Neuronal stem cell (in vitro differentiated cells): ENCODE measurements around the gene F7.

ENCODE experiments used
- DNase-seq: peaks from one replicate; pipeline ENCODE4 v3.0.0-alpha.2; 2013; ENCODE audit warnings: low spot score
- H2AFZ ChIP-seq: one replicate; pipeline ENCODE4 v1.6.1; 2013; ENCODE audit warnings: mild to moderate bottlenecking, low read length, inconsistent platforms
- H2AK5ac ChIP-seq: 2 replicates; pipeline ENCODE4 v1.6.1; 2013; ENCODE audit warnings: low read depth, mild to moderate bottlenecking, inconsistent platforms, low read length, moderate library complexity, mixed read lengths
- H2BK120ac ChIP-seq: 2 replicates; pipeline ENCODE4 v1.6.1; 2013; ENCODE audit warnings: low read depth, mild to moderate bottlenecking, inconsistent platforms, low read length, moderate library complexity, mixed read lengths
- H2BK12ac ChIP-seq: one replicate; pipeline ENCODE4 v1.6.1; 2013; ENCODE audit warnings: low read length, inconsistent platforms
- H2BK15ac ChIP-seq: 2 replicates; pipeline ENCODE4 v1.6.1; 2013; ENCODE audit warnings: mild to moderate bottlenecking, low read length, inconsistent platforms, mixed read lengths
- H2BK5ac ChIP-seq: one replicate; pipeline ENCODE4 v1.6.1; 2013; ENCODE audit warnings: inconsistent platforms, mild to moderate bottlenecking, low read length, moderate library complexity
- H3K14ac ChIP-seq: one replicate; pipeline ENCODE4 v1.6.1; 2013; ENCODE audit warnings: low read length, inconsistent platforms
- H3K18ac ChIP-seq: 2 replicates; pipeline ENCODE4 v1.6.1; 2013; ENCODE audit warnings: low read length, inconsistent platforms
- H3K23ac ChIP-seq: 2 replicates; pipeline ENCODE4 v1.6.1; 2013; ENCODE audit warnings: low read depth, mild to moderate bottlenecking, mixed read lengths, low read length, inconsistent platforms; ENCODE audit not compliant: poor library complexity
- H3K27ac ChIP-seq: replicated peaks from 3 replicates; pipeline ENCODE4 v1.5.1; 2013; ENCODE audit warnings: low read length, inconsistent platforms
- H3K27me3 ChIP-seq, 3 experiments: 2 replicates each; pipeline ENCODE4 v1.6.1; 2013; ENCODE audit warnings: low read length in 3 of 3, mild to moderate bottlenecking in 2 of 3, inconsistent platforms in 1 of 3, low read depth in 1 of 3, mixed read lengths in 1 of 3, moderate library complexity in 1 of 3; ENCODE audit not compliant: control insufficient read depth in 3 of 3, insufficient read depth in 3 of 3
- H3K36me3 ChIP-seq, 2 donors: replicated peaks in 1 of 2; 2 replicates each; pipeline ENCODE4 v1.6.1; 2013; ENCODE audit warnings: low read length in 2 of 2; ENCODE audit not compliant: control insufficient read depth in 2 of 2, insufficient read depth in 2 of 2
- H3K4ac ChIP-seq: 2 replicates; pipeline ENCODE4 v1.6.1; 2013; ENCODE audit warnings: inconsistent platforms, mild to moderate bottlenecking, low read length, moderate library complexity
- H3K4me1 ChIP-seq, 2 donors: 1 replicate in 1 of 2; 2 replicates in 1 of 2; pipeline ENCODE4 v1.6.1; 2013; ENCODE audit warnings: low read length in 2 of 2, low read depth in 1 of 2; ENCODE audit not compliant: control insufficient read depth in 2 of 2, insufficient read depth in 1 of 2
- H3K4me2 ChIP-seq: one replicate; pipeline ENCODE4 v1.6.1; 2013; ENCODE audit warnings: mild to moderate bottlenecking, low read length, inconsistent platforms; ENCODE audit not compliant: insufficient read depth, poor library complexity, severe bottlenecking
- H3K4me3 ChIP-seq, 2 donors: 2 replicates each; pipeline ENCODE4 v1.5.1; 2013; ENCODE audit warnings: low read length in 2 of 2, mild to moderate bottlenecking in 2 of 2, inconsistent platforms in 1 of 2, moderate library complexity in 1 of 2
- H3K79me1 ChIP-seq: one replicate; pipeline ENCODE4 v1.6.1; 2013; ENCODE audit warnings: low read depth, mild to moderate bottlenecking, inconsistent platforms, low read length, moderate library complexity
- H3K9ac ChIP-seq: one replicate; pipeline ENCODE4 v1.6.1; 2013; ENCODE audit warnings: mild to moderate bottlenecking, low read depth, low read length, inconsistent platforms; ENCODE audit not compliant: poor library complexity
- H3K9me3 ChIP-seq, 2 donors: replicated peaks in 1 of 2; 2 replicates each; pipeline versions ENCODE3 to v1.6.1; 2013; ENCODE audit warnings: low read length in 2 of 2, mild to moderate bottlenecking in 2 of 2, inconsistent platforms in 1 of 2, low read depth in 1 of 2, mixed read lengths in 1 of 2, moderate library complexity in 1 of 2; ENCODE audit not compliant: control insufficient read depth in 2 of 2, insufficient read depth in 1 of 2
- H4K8ac ChIP-seq: one replicate; pipeline ENCODE4 v1.6.1; 2013; ENCODE audit warnings: low read depth, mild to moderate bottlenecking, inconsistent platforms, low read length, moderate library complexity
- H4K91ac ChIP-seq: one replicate; pipeline ENCODE4 v1.6.1; 2013; ENCODE audit warnings: low read length, low read depth, mild to moderate bottlenecking, inconsistent platforms; ENCODE audit not compliant: poor library complexity
- WGBS, 2 donors: extraction: QIAGEN DNeasy Blood & Tissue Kit; methylation state at CpG; one replicate each; pipeline ENCODE4 v1.1.7; 2013; ENCODE audit warnings: missing lambda C conversion rate in 2 of 2, mixed read lengths in 1 of 2; ENCODE audit not compliant: insufficient read length in 2 of 2, insufficient replicate concordance in 1 of 2; ENCODE audit errors: extremely low coverage in 2 of 2; 5-methylcytosine and 5-hydroxymethylcytosine counted together

The F7 gene

GRCh38 chr13:113151745-113152690 lies 46.4 kb downstream of the F7 start:
- Histone ChIP-seq H3K27ac (no peak overlapping the region), H3K4me3 (no peak overlapping the region), H3K79me1 (no peaks in the 10 kb centered on the region), H4K8ac (no peak overlapping the region), H2BK15ac (peak overlapping the region; percentile 75), H3K23ac (no peak overlapping the region), H3K9me3 (peaks cover 0 to under 1% of the 10 kb centered on the region in 2 donors), H3K27me3 (peaks cover 0 to 19% (median 18%) of the 10 kb centered on the region in 3 experiments), H2BK5ac (no peak overlapping the region), H2BK120ac (no peak overlapping the region), H3K9ac (no peak overlapping the region), H2BK12ac (no peak overlapping the region), H3K4me2 (peak overlapping the region; percentile 91), H3K4ac (no peak overlapping the region), H3K14ac (no peak overlapping the region), H3K18ac (peak overlapping the region; percentile 28), H3K4me1 (peaks cover 9 to 14% of the 10 kb centered on the region in 2 donors), H2AFZ (no peak overlapping the region), H3K36me3 (no peaks in the 10 kb centered on the region), H2AK5ac (peak overlapping the region; percentile 3), H4K91ac (no peak overlapping the region)
- DNase-seq = no peak
- WGBS, 2 donors = no CpG with 5 or more reads among the region's 28 CpGs

- H3K4ac ChIP-seq = no peak overlapping the region
- H3K23ac ChIP-seq = peak overlapping the region; percentile 29
- peak overlapping the region; percentile 68 for H4K91ac ChIP-seq
- no peaks in the 10 kb centered on the region for H3K79me1 ChIP-seq
- peaks cover 9 to 17% of the 10 kb centered on the region in 2 donors for H3K4me1 ChIP-seq
- no peak overlapping the region for H3K27ac ChIP-seq
- H3K36me3 ChIP-seq = no peaks in the 10 kb centered on the region
- H3K9ac ChIP-seq = peak overlapping the region; percentile 97
- no CpG with 5 or more reads among the region's 2 CpGs for WGBS, 2 donors
- no peak for DNase-seq
- peak overlapping the region; percentile 95 for H2AFZ ChIP-seq
- H3K4me3 ChIP-seq = peak overlapping the region in 1 of 2 donors; percentile 74
- H2AK5ac ChIP-seq = peak overlapping the region; percentile 81
- H4K8ac ChIP-seq = no peak overlapping the region
- H2BK12ac ChIP-seq = peak overlapping the region; percentile 85
- peak overlapping the region; percentile 98 for H3K18ac ChIP-seq
- peak overlapping the region; percentile 94 for H2BK120ac ChIP-seq
- peaks cover 0 to 20% (median 19%) of the 10 kb centered on the region in 3 experiments for H3K27me3 ChIP-seq
- H2BK5ac ChIP-seq = peak overlapping the region; percentile 77
- H2BK15ac ChIP-seq = peak overlapping the region; percentile 99
- peak overlapping the region; percentile 91 for H3K4me2 ChIP-seq
- H3K9me3 ChIP-seq = peaks cover 0 to 3% of the 10 kb centered on the region in 2 donors
- H3K14ac ChIP-seq = no peak overlapping the region
Measured at GRCh38 chr13:113152691-113152983, 47.0 kb downstream of the F7 start.

GRCh38 chr13:113152984-113153809 lies 47.6 kb downstream of the F7 start:
- peak overlapping the region; percentile 94 for H2BK120ac ChIP-seq
- peak overlapping the region; percentile 97 for H3K9ac ChIP-seq
- H3K27me3 ChIP-seq = peaks cover 0 to 20% (median 19%) of the 10 kb centered on the region in 3 experiments
- H3K14ac ChIP-seq = peak overlapping the region; percentile 84
- peak overlapping the region; percentile 92 for H3K23ac ChIP-seq
- no CpG with 5 or more reads among the region's 60 CpGs for WGBS, 2 donors
- H2AK5ac ChIP-seq = peak overlapping the region; percentile 81
- no peaks in the 10 kb centered on the region for H3K36me3 ChIP-seq
- peaks cover 0 to 3% of the 10 kb centered on the region in 2 donors for H3K9me3 ChIP-seq
- no peak overlapping the region for H3K27ac ChIP-seq
- H4K8ac ChIP-seq = peak overlapping the region; percentile 97
- H3K4me2 ChIP-seq = peak overlapping the region; percentile 91
- peak; percentile 67 for DNase-seq
- peak overlapping the region; percentile 94 for H3K4ac ChIP-seq
- peak overlapping the region; percentile 42 to 74 for H3K4me3 ChIP-seq
- no peaks in the 10 kb centered on the region for H3K79me1 ChIP-seq
- peak overlapping the region; percentile 98 for H3K18ac ChIP-seq
- H2AFZ ChIP-seq = peak overlapping the region; percentile 95
- H2BK5ac ChIP-seq = peak overlapping the region; percentile 77
- peak overlapping the region; percentile 99 for H2BK15ac ChIP-seq
- peaks cover 10 to 18% of the 10 kb centered on the region in 2 donors for H3K4me1 ChIP-seq
- peak overlapping the region; percentile 99 for H2BK12ac ChIP-seq
- peak overlapping the region; percentile 68 for H4K91ac ChIP-seq
